Measurements from ENCODE around the gene TAL1.

GRCh38 chr1:47229031-47229885 lies 2.8 kb downstream of the TAL1 start:
- TF ChIP-seq PATZ1 (CRISPR knock-in tag; IDR thresholded peaks at IDR 0.05; ENCODE audit: borderline replicate concordance), result no peak
- TF ChIP-seq GLIS3 (CRISPR knock-in tag; IDR thresholded peaks at IDR 0.05), result no peak
- no peak for TF ChIP-seq RARB (CRISPR knock-in tag; IDR thresholded peaks at IDR 0.05)
- TF ChIP-seq ZNF565 (CRISPR knock-in tag; conservative IDR thresholded peaks at IDR 0.05; ENCODE audit: low read depth), result no peak
- TF ChIP-seq ARNTL (CRISPR knock-in tag; IDR thresholded peaks at IDR 0.05; ENCODE audit: borderline replicate concordance, low read depth), result no peak
- TF ChIP-seq PPARA (CRISPR knock-in tag; IDR thresholded peaks at IDR 0.05; ENCODE audit: borderline replicate concordance), result no peak
- no peak for TF ChIP-seq ZFP3 (CRISPR knock-in tag; IDR thresholded peaks at IDR 0.05)
- TF ChIP-seq, protein P1, sequence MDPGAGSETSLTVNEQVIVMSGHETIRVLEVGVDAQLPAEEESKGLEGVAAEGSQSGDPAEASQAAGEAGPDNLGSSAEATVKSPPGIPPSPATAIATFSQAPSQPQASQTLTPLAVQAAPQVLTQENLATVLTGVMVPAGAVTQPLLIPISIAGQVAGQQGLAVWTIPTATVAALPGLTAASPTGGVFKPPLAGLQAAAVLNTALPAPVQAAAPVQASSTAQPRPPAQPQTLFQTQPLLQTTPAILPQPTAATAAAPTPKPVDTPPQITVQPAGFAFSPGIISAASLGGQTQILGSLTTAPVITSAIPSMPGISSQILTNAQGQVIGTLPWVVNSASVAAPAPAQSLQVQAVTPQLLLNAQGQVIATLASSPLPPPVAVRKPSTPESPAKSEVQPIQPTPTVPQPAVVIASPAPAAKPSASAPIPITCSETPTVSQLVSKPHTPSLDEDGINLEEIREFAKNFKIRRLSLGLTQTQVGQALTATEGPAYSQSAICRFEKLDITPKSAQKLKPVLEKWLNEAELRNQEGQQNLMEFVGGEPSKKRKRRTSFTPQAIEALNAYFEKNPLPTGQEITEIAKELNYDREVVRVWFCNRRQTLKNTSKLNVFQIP (CRISPR knock-in tag; IDR thresholded peaks at IDR 0.05; ENCODE audit: borderline replicate concordance, low read depth), result no peak
- TF ChIP-seq TSHZ2 (CRISPR knock-in tag; IDR thresholded peaks at IDR 0.05), result no peak
- TF ChIP-seq TOX (CRISPR knock-in tag; IDR thresholded peaks at IDR 0.05; ENCODE audit: borderline replicate concordance), result no peak
- TF ChIP-seq ZFP30 (CRISPR knock-in tag; IDR thresholded peaks at IDR 0.05), result no peak
- TF ChIP-seq CSDC2 (CRISPR knock-in tag; IDR thresholded peaks at IDR 0.05), result no peak
